ENCODE results near the gene SDC3.

DNA sequence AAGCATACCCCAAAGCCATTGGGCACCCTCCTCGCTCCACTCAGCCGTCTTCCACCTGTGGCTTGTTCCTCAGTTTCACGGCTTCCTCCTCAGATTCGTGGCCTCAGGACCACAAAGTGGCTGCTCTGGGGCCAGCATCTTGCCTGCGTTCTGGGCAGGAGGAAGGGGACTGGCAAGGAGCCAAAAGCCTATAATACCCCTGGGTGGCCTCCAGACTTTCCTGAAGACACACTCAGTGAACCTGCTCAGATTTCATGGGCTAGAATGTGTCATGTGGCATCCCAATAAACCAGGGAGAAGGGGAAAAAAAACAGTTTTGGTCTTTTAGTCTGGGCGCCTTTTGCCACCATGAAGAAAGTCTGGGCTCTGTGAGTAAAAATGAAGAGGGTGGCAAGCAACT lies 62.0 kb downstream of the SDC3 start:
- TF ChIP-seq FOXM1 (IDR thresholded peaks at IDR 0.05; ENCODE audit: borderline replicate concordance, low read depth) (no peak), CEBPB (IDR thresholded peaks at IDR 0.05) (no peak), YY1 (IDR thresholded peaks at IDR 0.05; ENCODE audit: low read depth) (no peak)

All from Ishikawa (cell line).